ENCODE results near the gene GCNA. TPM values are rescaled to one million over a fixed set of nuclear protein-coding genes. Genes with fewer than 3 reads are reported as not detected.
"Not testable (repeated sequence)": the region's sequence is repeated elsewhere in the genome, so short reads cannot be mapped to it uniquely, and the experiment has no call there.

Gene GCNA
- total RNA-seq, 1 experiment from 2014 or later, result 0.98 TPM

DNA sequence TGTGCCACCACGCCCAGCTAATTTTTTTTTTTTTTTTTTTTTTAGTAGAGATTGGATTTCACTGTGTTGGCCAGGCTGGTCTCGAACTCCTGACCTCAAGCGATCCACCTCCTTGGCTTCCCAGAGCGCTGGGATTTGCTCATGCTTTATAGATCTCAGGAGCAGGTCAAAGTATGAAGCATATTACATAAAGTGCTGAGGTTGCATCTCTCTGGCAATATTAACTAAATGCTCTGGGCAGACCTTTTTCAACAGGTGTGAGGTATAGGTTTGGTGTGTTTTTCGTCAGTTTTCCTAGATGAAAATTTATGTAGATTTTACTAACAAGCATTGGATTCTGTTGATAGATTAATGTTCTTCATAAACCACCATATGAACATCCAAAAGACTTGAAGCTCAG, 19.3 kb upstream of the GCNA start:
- H3K36me3 ChIP-seq (ENCODE audit: control insufficient read depth in 1 of 2, insufficient read depth in 2 of 2, low read length in 2 of 2), result peaks cover 43 to 48% of the 10 kb centered on the region in 2 experiments
- DNase-seq (ENCODE audit: low read depth, low spot score) (no peak), ATAC-seq (no peak)
- H3K9ac ChIP-seq (ENCODE audit: low read length), result no peak overlapping the region
- CTCF ChIA-PET, result no interaction called here
- no peak overlapping the region for H2AFZ ChIP-seq (ENCODE audit: low read depth, low read length, poor library complexity, severe bottlenecking)
- H3K9me2 ChIP-seq (ENCODE audit: insufficient read depth), result no peaks in the 10 kb centered on the region
- H3K4me3 ChIP-seq (replicated peaks in 1 of 2; ENCODE audit: low read depth in 1 of 2, low read length in 2 of 2), result no peak overlapping the region
- no peaks in the 10 kb centered on the region for H3K9me3 ChIP-seq (ENCODE audit: control insufficient read depth in 1 of 2, insufficient read depth in 1 of 2, low read depth in 1 of 2, low read length in 2 of 2)
- H3K79me2 ChIP-seq (ENCODE audit: insufficient read depth, low read length), result peaks cover 34% of the 10 kb centered on the region
- no peak overlapping the region for H3K4me2 ChIP-seq (ENCODE audit: low read length)
- RAD21 ChIA-PET (ENCODE audit: low non-redundant PET in 1 of 2, low total read pairs in 2 of 2, uncharacterized antibody in 2 of 2, unreplicated experiment in 2 of 2), result no interaction called here
- POLR2A ChIA-PET, result no interaction called here
- BruUV-seq (replicated peaks), result no TSS peak
- H3K27ac ChIP-seq (ENCODE audit: low read depth, low read length), result no peak overlapping the region
- H3K27me3 ChIP-seq (ENCODE audit: insufficient read depth, low read length), result no peaks in the 10 kb centered on the region
- intact Hi-C loops (cut with micrococcal nuclease), result loop anchor here (10.0 kb wide), 1 partner anchor 154 kb away; no protein-coding TSS in a partner anchor
- H4K20me1 ChIP-seq (ENCODE audit: insufficient read depth), result peaks cover 2% of the 10 kb centered on the region; the same call in 1 of the 2 replicates
- H3K4me1 ChIP-seq (ENCODE audit: control insufficient read depth in 1 of 2, insufficient read depth in 2 of 2, low read length in 2 of 2), result no peaks in the 10 kb centered on the region
- TF ChIP-seq TCF7L2 (IDR thresholded peaks at IDR 0.05; ENCODE audit: borderline replicate concordance, extremely low read depth, insufficient read depth, insufficient read length), result no peak
- TF ChIP-seq, protein P1, sequence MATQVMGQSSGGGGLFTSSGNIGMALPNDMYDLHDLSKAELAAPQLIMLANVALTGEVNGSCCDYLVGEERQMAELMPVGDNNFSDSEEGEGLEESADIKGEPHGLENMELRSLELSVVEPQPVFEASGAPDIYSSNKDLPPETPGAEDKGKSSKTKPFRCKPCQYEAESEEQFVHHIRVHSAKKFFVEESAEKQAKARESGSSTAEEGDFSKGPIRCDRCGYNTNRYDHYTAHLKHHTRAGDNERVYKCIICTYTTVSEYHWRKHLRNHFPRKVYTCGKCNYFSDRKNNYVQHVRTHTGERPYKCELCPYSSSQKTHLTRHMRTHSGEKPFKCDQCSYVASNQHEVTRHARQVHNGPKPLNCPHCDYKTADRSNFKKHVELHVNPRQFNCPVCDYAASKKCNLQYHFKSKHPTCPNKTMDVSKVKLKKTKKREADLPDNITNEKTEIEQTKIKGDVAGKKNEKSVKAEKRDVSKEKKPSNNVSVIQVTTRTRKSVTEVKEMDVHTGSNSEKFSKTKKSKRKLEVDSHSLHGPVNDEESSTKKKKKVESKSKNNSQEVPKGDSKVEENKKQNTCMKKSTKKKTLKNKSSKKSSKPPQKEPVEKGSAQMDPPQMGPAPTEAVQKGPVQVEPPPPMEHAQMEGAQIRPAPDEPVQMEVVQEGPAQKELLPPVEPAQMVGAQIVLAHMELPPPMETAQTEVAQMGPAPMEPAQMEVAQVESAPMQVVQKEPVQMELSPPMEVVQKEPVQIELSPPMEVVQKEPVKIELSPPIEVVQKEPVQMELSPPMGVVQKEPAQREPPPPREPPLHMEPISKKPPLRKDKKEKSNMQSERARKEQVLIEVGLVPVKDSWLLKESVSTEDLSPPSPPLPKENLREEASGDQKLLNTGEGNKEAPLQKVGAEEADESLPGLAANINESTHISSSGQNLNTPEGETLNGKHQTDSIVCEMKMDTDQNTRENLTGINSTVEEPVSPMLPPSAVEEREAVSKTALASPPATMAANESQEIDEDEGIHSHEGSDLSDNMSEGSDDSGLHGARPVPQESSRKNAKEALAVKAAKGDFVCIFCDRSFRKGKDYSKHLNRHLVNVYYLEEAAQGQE (IDR thresholded peaks at IDR 0.05; ENCODE audit: low read depth), result no peak
- no peak for TF ChIP-seq SIN3A (IDR thresholded peaks at IDR 0.05; ENCODE audit: low read depth)
- no peak for TF ChIP-seq EZH2 (IDR thresholded peaks at IDR 0.05)
- TF ChIP-seq, protein P2, sequence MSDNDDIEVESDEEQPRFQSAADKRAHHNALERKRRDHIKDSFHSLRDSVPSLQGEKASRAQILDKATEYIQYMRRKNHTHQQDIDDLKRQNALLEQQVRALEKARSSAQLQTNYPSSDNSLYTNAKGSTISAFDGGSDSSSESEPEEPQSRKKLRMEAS (IDR thresholded peaks at IDR 0.05), result no peak
- TF ChIP-seq CBX3 (IDR thresholded peaks at IDR 0.05; ENCODE audit: low read depth), result no peak
- no peak for TF ChIP-seq EGR1 (IDR thresholded peaks at IDR 0.05; ENCODE audit: low read depth)
- TF ChIP-seq ELF1 (IDR thresholded peaks at IDR 0.05; ENCODE audit: borderline replicate concordance, low read depth), result no peak
- TF ChIP-seq FOSL1 (IDR thresholded peaks at IDR 0.05; ENCODE audit: low read depth), result no peak
- TF ChIP-seq ZFX (IDR thresholded peaks at IDR 0.05), result no peak
- TF ChIP-seq, protein P3, sequence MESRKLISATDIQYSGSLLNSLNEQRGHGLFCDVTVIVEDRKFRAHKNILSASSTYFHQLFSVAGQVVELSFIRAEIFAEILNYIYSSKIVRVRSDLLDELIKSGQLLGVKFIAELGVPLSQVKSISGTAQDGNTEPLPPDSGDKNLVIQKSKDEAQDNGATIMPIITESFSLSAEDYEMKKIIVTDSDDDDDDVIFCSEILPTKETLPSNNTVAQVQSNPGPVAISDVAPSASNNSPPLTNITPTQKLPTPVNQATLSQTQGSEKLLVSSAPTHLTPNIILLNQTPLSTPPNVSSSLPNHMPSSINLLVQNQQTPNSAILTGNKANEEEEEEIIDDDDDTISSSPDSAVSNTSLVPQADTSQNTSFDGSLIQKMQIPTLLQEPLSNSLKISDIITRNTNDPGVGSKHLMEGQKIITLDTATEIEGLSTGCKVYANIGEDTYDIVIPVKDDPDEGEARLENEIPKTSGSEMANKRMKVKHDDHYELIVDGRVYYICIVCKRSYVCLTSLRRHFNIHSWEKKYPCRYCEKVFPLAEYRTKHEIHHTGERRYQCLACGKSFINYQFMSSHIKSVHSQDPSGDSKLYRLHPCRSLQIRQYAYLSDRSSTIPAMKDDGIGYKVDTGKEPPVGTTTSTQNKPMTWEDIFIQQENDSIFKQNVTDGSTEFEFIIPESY (IDR thresholded peaks at IDR 0.05; ENCODE audit: extremely low read depth, insufficient replicate concordance, low read length), result no peak
- TF ChIP-seq EZH2phosphoT487 (IDR thresholded peaks at IDR 0.05; ENCODE audit: borderline replicate concordance), result no peak
- TF ChIP-seq POLR2AphosphoS5 (IDR thresholded peaks at IDR 0.05; ENCODE audit: low read depth, low read length), result no peak
- no peak for TF ChIP-seq JUND (IDR thresholded peaks at IDR 0.05)
- no peak for TF ChIP-seq ZNF274 (IDR thresholded peaks at IDR 0.05; ENCODE audit: low read depth, low read length)
- no peak for TF ChIP-seq CEBPB (IDR thresholded peaks at IDR 0.05; ENCODE audit: low read depth)
- no peak for TF ChIP-seq SP1 (IDR thresholded peaks at IDR 0.05; ENCODE audit: low read depth)
- TF ChIP-seq SRF (IDR thresholded peaks at IDR 0.05; ENCODE audit: low read depth), result no peak

DNA sequence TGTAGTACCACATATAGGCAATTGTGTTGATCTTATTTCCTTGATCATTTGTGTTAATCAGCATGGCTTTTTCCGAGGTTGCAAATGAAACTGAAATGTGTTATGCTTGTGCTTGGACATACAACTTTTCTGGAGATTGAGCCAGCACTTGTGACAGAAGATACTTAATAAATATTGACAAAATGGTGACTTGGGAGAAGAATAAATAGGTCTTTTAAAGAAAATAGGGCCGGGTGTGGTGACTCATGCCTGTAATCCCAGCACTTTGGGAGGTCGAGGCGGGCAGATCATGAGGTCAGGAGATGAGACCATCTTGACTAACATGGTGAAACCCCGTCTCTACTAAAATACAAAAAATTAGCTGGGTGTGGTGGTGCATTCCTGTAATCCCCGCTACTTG, 18.5 kb upstream of the GCNA start:
- Histone ChIP-seq H3K79me2 (ENCODE audit: insufficient read depth, low read length) (peaks cover 26% of the 10 kb centered on the region; the same call in 1 of the 2 replicates), H3K36me3 (ENCODE audit: control insufficient read depth in 1 of 2, insufficient read depth in 2 of 2, low read length in 2 of 2) (peaks cover 50 to 55% of the 10 kb centered on the region in 2 experiments)
- H3K9me3 ChIP-seq (ENCODE audit: control insufficient read depth in 1 of 2, insufficient read depth in 1 of 2, low read depth in 1 of 2, low read length in 2 of 2); ATAC-seq; H3K4me2 ChIP-seq (ENCODE audit: low read length); H3K4me1 ChIP-seq (ENCODE audit: control insufficient read depth in 1 of 2, insufficient read depth in 2 of 2, low read length in 2 of 2); H3K4me3 ChIP-seq (replicated peaks in 1 of 2; ENCODE audit: low read depth in 1 of 2, low read length in 2 of 2); H3K27ac ChIP-seq (ENCODE audit: low read depth, low read length); H3K9me2 ChIP-seq (ENCODE audit: insufficient read depth); POLR2A ChIA-PET; H3K27me3 ChIP-seq (ENCODE audit: insufficient read depth, low read length); DNase-seq (ENCODE audit: low read depth, low spot score); H4K20me1 ChIP-seq (ENCODE audit: insufficient read depth); H2AFZ ChIP-seq (ENCODE audit: low read depth, low read length, poor library complexity, severe bottlenecking); BruUV-seq (replicated peaks); RAD21 ChIA-PET (ENCODE audit: low non-redundant PET in 1 of 2, low total read pairs in 2 of 2, uncharacterized antibody in 2 of 2, unreplicated experiment in 2 of 2); H3K9ac ChIP-seq (ENCODE audit: low read length); CTCF ChIA-PET: not testable (repeated sequence)
- intact Hi-C loops (cut with micrococcal nuclease), result loop anchor here (10.0 kb wide), 1 partner anchor 155 kb away; no protein-coding TSS in a partner anchor

Data from HCT116 (cell line).